ENCODE results near the gene FTSJ3. TPM values are rescaled to one million over a fixed set of nuclear protein-coding genes. Genes with fewer than 3 reads are reported as not detected.
"Not testable (repeated sequence)": the region's sequence is repeated elsewhere in the genome, so short reads cannot be mapped to it uniquely, and the experiment has no call there.

The FTSJ3 gene
- total RNA-seq, 2 experiments from 2014 or later, result 58.3 to 60.9 TPM

GRCh38 chr17:63843910-63844677 is 16.6 kb upstream of the FTSJ3 start:
- intact Hi-C loops (cut with micrococcal nuclease), result no loop called here
- peaks cover 10% of the 10 kb centered on the region for H3K9me3 Mint-ChIP-seq

DNA sequence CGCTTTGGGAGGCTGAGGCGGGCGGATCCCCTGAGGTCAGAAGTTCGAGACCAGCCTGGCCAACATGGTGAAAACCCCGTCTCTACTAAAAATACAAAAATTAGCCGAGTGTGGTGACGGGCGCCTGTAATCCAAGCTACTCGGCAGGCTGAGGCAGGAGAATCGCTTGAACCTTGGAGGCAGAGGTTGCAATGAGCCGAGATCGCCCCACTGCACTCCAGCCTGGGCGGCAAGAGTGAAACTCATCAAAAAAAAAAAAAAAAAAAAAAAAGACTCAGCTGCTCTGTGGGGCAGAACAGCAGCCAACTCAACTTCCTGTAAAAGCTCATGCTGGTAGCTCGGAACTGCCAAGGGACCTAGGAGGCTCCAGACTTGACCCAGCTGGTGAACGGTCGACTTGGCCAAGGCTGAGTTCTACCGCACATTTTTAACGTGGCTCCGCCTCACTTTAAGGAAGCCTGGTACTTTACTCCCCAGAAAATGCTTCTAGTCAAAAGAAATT is 16.0 kb upstream of the FTSJ3 start:
- H3K9me3 Mint-ChIP-seq; H3K27me3 Mint-ChIP-seq; ATAC-seq; intact Hi-C loops (cut with micrococcal nuclease): not testable (repeated sequence)
- Mint-ChIP-seq H3K36me3 (ENCODE audit: low read depth) (peaks cover 13% of the 10 kb centered on the region), H3K27ac (peak overlapping the region; percentile 95), H3K4me3 (peak overlapping the region; percentile 98), H3K4me1 (ENCODE audit: low read depth) (peaks cover 30% of the 10 kb centered on the region)
- DNase-seq, result peak; percentile 49
- ChIA-PET CTCF (interaction anchor here (0.6 to 3.3 kb wide), 11 partner anchors 9 to 103 kb away, joined by 3 to 15 read pairs (median 3); partner anchors contain the start of genes FTSJ3 and PSMC5), POLR2A (interaction anchor here (0.7 to 7.8 kb wide), 8 partner anchors 13 to 494 kb away, joined by 3 to 188 read pairs (median 4); partner anchors contain the start of genes DDX42, FTSJ3 and PSMC5)

More at GRCh38 chr17:63843910-63844677, 16.6 kb upstream of the FTSJ3 start:
- ChIA-PET POLR2A (interaction anchor here (0.7 to 7.8 kb wide), 10 partner anchors 9 to 494 kb away, joined by 3 to 188 read pairs (median 4); partner anchors contain the start of genes DDX42, FTSJ3 and PSMC5), CTCF (interaction anchor here (0.6 to 3.3 kb wide), 9 partner anchors 10 to 102 kb away, joined by 3 to 15 read pairs (median 3); no protein-coding TSS in a partner anchor)
- ATAC-seq, result no peak
- Mint-ChIP-seq H3K4me1 (ENCODE audit: low read depth) (peaks cover 29% of the 10 kb centered on the region), H3K27ac (peak overlapping the region; percentile 95), H3K36me3 (ENCODE audit: low read depth) (peaks cover 15% of the 10 kb centered on the region), H3K4me3 (peak overlapping the region; percentile 98), H3K27me3 (no peaks in the 10 kb centered on the region)
- DNase-seq, result no peak
- TF ChIP-seq CTCF (IDR thresholded peaks at IDR 0.05), result no peak

DNA sequence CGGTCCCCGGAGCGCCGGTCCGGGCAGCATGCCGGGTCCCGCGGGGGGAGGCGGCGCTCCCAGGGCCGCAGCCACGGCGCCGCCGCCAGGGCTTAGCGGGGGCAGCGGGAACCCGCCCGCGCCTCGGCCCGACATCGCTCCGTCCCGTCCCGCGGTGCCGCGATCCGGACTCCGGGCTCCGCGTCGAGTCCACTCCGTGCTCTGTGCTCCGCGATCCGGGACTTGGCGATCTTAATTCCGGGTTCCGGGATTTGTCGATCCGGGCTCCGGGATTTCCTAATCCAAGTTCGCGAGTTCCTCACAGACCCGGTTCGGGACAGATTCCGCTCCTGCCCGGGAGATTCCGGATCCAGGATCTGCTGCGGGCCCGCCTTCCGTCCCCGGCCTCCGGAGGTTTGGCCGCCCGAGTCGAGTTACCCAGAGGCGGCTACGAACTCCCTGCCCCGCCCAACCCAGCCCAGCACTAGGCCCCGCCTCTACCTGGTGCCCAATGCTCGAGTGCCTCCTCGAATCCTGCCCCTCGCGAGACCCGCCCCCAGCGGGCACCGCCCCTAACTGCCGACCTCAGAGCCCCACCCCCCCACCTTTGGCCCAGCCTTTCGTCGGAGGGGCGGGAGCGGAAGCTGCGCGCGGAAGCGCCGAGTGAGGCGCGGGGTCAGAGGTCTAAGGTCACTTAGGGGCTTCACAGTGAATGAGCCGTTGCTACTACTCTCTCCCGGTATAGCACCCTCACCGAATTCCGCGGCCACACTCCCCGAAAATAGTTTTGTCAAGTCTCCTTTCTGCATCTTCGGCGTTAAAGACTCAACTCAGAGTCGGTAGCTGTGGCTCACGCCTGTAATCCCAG is 15.3 kb upstream of the FTSJ3 start, which contains the start of gene SMARCD2:
Gene SMARCD2, minus strand, starts transcription at position 146 of the 847 bp plus-strand sequence. Its CDS starts 11 bp downstream, at position 135.
- ChIA-PET POLR2A (interaction anchor here (1.0 to 7.8 kb wide), 5 partner anchors 14 to 304 kb away, joined by 3 to 188 read pairs (median 4); partner anchors contain the start of genes DDX42, FTSJ3 and PSMC5), CTCF (interaction anchor here (0.8 to 3.3 kb wide), 10 partner anchors 9 to 104 kb away, joined by 3 to 15 read pairs (median 3); partner anchors contain the start of genes FTSJ3 and PSMC5)
- no peaks in the 10 kb centered on the region for H3K27me3 Mint-ChIP-seq
- peak within 1 kb of the TSS; percentile 95 for H3K27ac Mint-ChIP-seq
- ATAC-seq (peak; percentile 92), DNase-seq (peak; percentile 99)
- peaks cover 1% of the 10 kb centered on the region for H3K9me3 Mint-ChIP-seq
- H3K4me3 Mint-ChIP-seq, result peak within 1 kb of the TSS; percentile 98
- no peak for TF ChIP-seq CTCF (IDR thresholded peaks at IDR 0.05)
- intact Hi-C loops (cut with micrococcal nuclease), result no loop called here
- peaks cover 23% of the 10 kb centered on the region for H3K4me1 Mint-ChIP-seq (ENCODE audit: low read depth)
- peaks cover 7% of the 10 kb centered on the region for H3K36me3 Mint-ChIP-seq (ENCODE audit: low read depth)

DNA sequence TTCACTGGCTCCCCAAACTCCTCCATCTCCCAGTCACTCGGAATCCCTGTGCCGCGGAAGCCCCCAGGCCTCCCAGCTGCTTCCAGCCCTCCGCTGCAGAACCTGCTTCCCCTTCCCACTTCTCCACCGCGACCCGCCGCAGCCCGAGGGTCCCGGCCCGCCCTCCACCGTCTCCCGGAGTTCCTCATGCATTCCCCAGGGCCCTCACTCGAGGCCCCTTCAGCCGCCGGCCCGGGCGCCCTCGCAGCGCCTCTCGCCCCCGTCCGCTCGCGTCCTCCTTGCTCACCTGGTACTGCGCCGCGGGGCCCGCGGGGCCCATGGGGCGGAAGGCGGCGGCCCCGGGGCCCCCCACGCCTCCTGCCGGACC is 14.7 kb upstream of the FTSJ3 start:
- peak overlapping the region; percentile 98 for H3K4me3 Mint-ChIP-seq
- ATAC-seq, result peak; percentile 18
- H3K4me1 Mint-ChIP-seq (ENCODE audit: low read depth), result peaks cover 22% of the 10 kb centered on the region
- intact Hi-C loops (cut with micrococcal nuclease), result no loop called here
- POLR2A ChIA-PET, result interaction anchor here (0.8 to 7.8 kb wide), 5 partner anchors 13 to 142 kb away, joined by 4 to 188 read pairs (median 12); partner anchors contain the start of genes CCDC47, DDX42, FTSJ3 and LIMD2
- no peaks in the 10 kb centered on the region for H3K9me3 Mint-ChIP-seq
- TF ChIP-seq CTCF (IDR thresholded peaks at IDR 0.05), result no peak
- H3K27me3 Mint-ChIP-seq, result no peaks in the 10 kb centered on the region
- CTCF ChIA-PET, result interaction anchor here (1.1 to 4.4 kb wide), 4 partner anchors 9 to 175 kb away, joined by 3 to 22 read pairs (median 4); partner anchors contain the start of gene FTSJ3
- H3K36me3 Mint-ChIP-seq (ENCODE audit: low read depth), result peaks cover 6% of the 10 kb centered on the region
- DNase-seq, result peak; percentile 59
- peak overlapping the region; percentile 94 for H3K27ac Mint-ChIP-seq
